ENCODE results near the gene UBE2E2.

The UBE2E2 gene

GRCh38 chr3:23552506-23552905, 349.4 kb downstream of the UBE2E2 start:
- TF ChIP-seq TEAD4 (IDR thresholded peaks at IDR 0.05) (no peak), CEBPB (IDR thresholded peaks at IDR 0.05) (no peak), TAF1 (IDR thresholded peaks at IDR 0.05; ENCODE audit: low read depth) (no peak), EP300 (IDR thresholded peaks at IDR 0.05; ENCODE audit: borderline replicate concordance) (no peak), YY1 (IDR thresholded peaks at IDR 0.05; ENCODE audit: low read depth) (no peak), EGR1 (IDR thresholded peaks at IDR 0.05) (no peak), MAX (IDR thresholded peaks at IDR 0.05) (no peak), RAD21 (IDR thresholded peaks at IDR 0.05; ENCODE audit: low read depth) (no peak), USF1 (IDR thresholded peaks at IDR 0.05) (no peak), NFIC (IDR thresholded peaks at IDR 0.05) (no peak), ZBTB7A (IDR thresholded peaks at IDR 0.05; ENCODE audit: low read depth) (no peak), REST (IDR thresholded peaks at IDR 0.05; ENCODE audit: low read depth) (no peak), CREB1 (IDR thresholded peaks at IDR 0.05; ENCODE audit: low read depth) (no peak), TCF12 (IDR thresholded peaks at IDR 0.05; ENCODE audit: low read depth) (no peak), FOXM1 (IDR thresholded peaks at IDR 0.05; ENCODE audit: borderline replicate concordance, low read depth) (no peak)

GRCh38 chr3:23553353-23553752, 350.2 kb downstream of the UBE2E2 start:
- TF ChIP-seq EP300 (IDR thresholded peaks at IDR 0.05; ENCODE audit: borderline replicate concordance) (no peak), MAX (IDR thresholded peaks at IDR 0.05) (no peak), FOXM1 (IDR thresholded peaks at IDR 0.05; ENCODE audit: borderline replicate concordance, low read depth) (no peak), YY1 (IDR thresholded peaks at IDR 0.05; ENCODE audit: low read depth) (no peak), ZBTB7A (IDR thresholded peaks at IDR 0.05; ENCODE audit: low read depth) (no peak), CREB1 (IDR thresholded peaks at IDR 0.05; ENCODE audit: low read depth) (no peak), NFIC (IDR thresholded peaks at IDR 0.05) (no peak), EGR1 (IDR thresholded peaks at IDR 0.05) (no peak)

GRCh38 chr3:23565041-23565775, 362.1 kb downstream of the UBE2E2 start:
- TF ChIP-seq USF1 (IDR thresholded peaks at IDR 0.05) (no peak), YY1 (IDR thresholded peaks at IDR 0.05; ENCODE audit: low read depth) (no peak), FOXM1 (IDR thresholded peaks at IDR 0.05; ENCODE audit: borderline replicate concordance, low read depth) (no peak), TAF1 (IDR thresholded peaks at IDR 0.05; ENCODE audit: low read depth) (no peak), TCF12 (IDR thresholded peaks at IDR 0.05; ENCODE audit: low read depth) (no peak), CEBPB (IDR thresholded peaks at IDR 0.05) (no peak), CREB1 (IDR thresholded peaks at IDR 0.05; ENCODE audit: low read depth) (no peak), EGR1 (IDR thresholded peaks at IDR 0.05) (no peak), NFIC (IDR thresholded peaks at IDR 0.05) (no peak), RAD21 (IDR thresholded peaks at IDR 0.05; ENCODE audit: low read depth) (no peak), EP300 (IDR thresholded peaks at IDR 0.05; ENCODE audit: borderline replicate concordance) (no peak), TEAD4 (IDR thresholded peaks at IDR 0.05) (no peak), REST (IDR thresholded peaks at IDR 0.05; ENCODE audit: low read depth) (no peak), ZBTB7A (IDR thresholded peaks at IDR 0.05; ENCODE audit: low read depth) (no peak), MAX (IDR thresholded peaks at IDR 0.05) (no peak)

- TF ChIP-seq FOXM1 (IDR thresholded peaks at IDR 0.05; ENCODE audit: borderline replicate concordance, low read depth) (no peak), MAX (IDR thresholded peaks at IDR 0.05) (no peak), EGR1 (IDR thresholded peaks at IDR 0.05) (no peak), CREB1 (IDR thresholded peaks at IDR 0.05; ENCODE audit: low read depth) (no peak), REST (IDR thresholded peaks at IDR 0.05; ENCODE audit: low read depth) (no peak), CEBPB (IDR thresholded peaks at IDR 0.05) (no peak), USF1 (IDR thresholded peaks at IDR 0.05) (no peak), NFIC (IDR thresholded peaks at IDR 0.05) (no peak), RAD21 (IDR thresholded peaks at IDR 0.05; ENCODE audit: low read depth) (no peak), YY1 (IDR thresholded peaks at IDR 0.05; ENCODE audit: low read depth) (no peak), ZBTB7A (IDR thresholded peaks at IDR 0.05; ENCODE audit: low read depth) (no peak), TCF12 (IDR thresholded peaks at IDR 0.05; ENCODE audit: low read depth) (no peak), TEAD4 (IDR thresholded peaks at IDR 0.05) (no peak), EP300 (IDR thresholded peaks at IDR 0.05; ENCODE audit: borderline replicate concordance) (no peak), TAF1 (IDR thresholded peaks at IDR 0.05; ENCODE audit: low read depth) (no peak)
Observed at GRCh38 chr3:23566499-23566898, 363.4 kb downstream of the UBE2E2 start.

Measured in Ishikawa (cell line).